ENCODE data around the gene ESRRA. TPM values are rescaled to one million over a fixed set of nuclear protein-coding genes. Genes with fewer than 3 reads are reported as not detected.
A peak's percentile ranks its signal among the peaks of the same experiment; 100 is the strongest.

The ESRRA gene
- total and polyA plus RNA-seq, 2 of the 4 experiments (the other 2 are of a cell fraction) = 10.2 to 15.0 TPM

GRCh38 chr11:64285885-64286800 lies 19.2 kb upstream of the ESRRA start (continued):
- TF ChIP-seq MAZ (IDR thresholded peaks at IDR 0.05; ENCODE audit: borderline replicate concordance, low read depth, low read length) = no peak; the same call in 1 of the 2 replicates
- no peak for TF ChIP-seq RCOR1 (IDR thresholded peaks at IDR 0.05; ENCODE audit: insufficient replicate concordance, low read length)

- Histone ChIP-seq H3K9me1 (ENCODE audit: insufficient read depth, low read length) (peaks cover 5% of the 10 kb centered on the region; the same call in 1 of the 2 replicates), H3K23ac (ENCODE audit: low read depth, low read length) (no peak overlapping the region), H2AK9ac (replicated peaks; ENCODE audit: low read depth, low read length, poor library complexity) (peak overlapping the region; percentile 99), H2BK20ac (ENCODE audit: low read depth, low read length) (no peak overlapping the region), H3K4me3 (ENCODE audit: insufficient read depth, low read depth, low read length) (no peak overlapping the region), H3K14ac (replicated peaks; ENCODE audit: low read depth, low read length) (no peak overlapping the region), H4K8ac (ENCODE audit: low read depth in 2 of 2, low read length in 2 of 2) (0 out of 4 replicates have a peak overlapping the region, but pooled peaks of 1 of the 2 experiments have one; percentile 91), H2BK120ac (ENCODE audit: low read depth, low read length) (no peak overlapping the region), H3K56ac (ENCODE audit: extremely low read depth, insufficient read depth, low read length) (no peak overlapping the region), H2AFZ (replicated peaks; ENCODE audit: low read length, poor library complexity) (peak overlapping the region; percentile 93), H3K27me3 (ENCODE audit: control insufficient read depth, insufficient read depth, low read length) (peaks cover 18% of the 10 kb centered on the region), H3K9ac (ENCODE audit: low read depth, low read length) (no peak overlapping the region), H2AK5ac (ENCODE audit: low read depth, low read length) (0 out of 2 replicates have a peak overlapping the region, but pooled peaks have one; percentile 95), H3K4me2 (ENCODE audit: low read depth, low read length) (no peak overlapping the region), H3K36me3 (ENCODE audit: control insufficient read depth, insufficient read depth, low read length) (peaks cover 4% of the 10 kb centered on the region; the same call in 1 of the 2 replicates), H4K5ac (ENCODE audit: low read depth, low read length) (no peak overlapping the region), H3K4me1 (ENCODE audit: control insufficient read depth, insufficient read depth, low read length) (peaks cover 10% of the 10 kb centered on the region), H3K18ac (ENCODE audit: low read depth, low read length) (no peak overlapping the region), H3K27ac (ENCODE audit: insufficient read depth, low read length) (no peak overlapping the region), H3K9me3 (ENCODE audit: control insufficient read depth, insufficient read depth, low read length) (no peaks in the 10 kb centered on the region), H3K4ac (ENCODE audit: low read depth, low read length) (no peak overlapping the region), H2BK15ac (ENCODE audit: low read depth, low read length) (no peak overlapping the region), H4K20me1 (ENCODE audit: insufficient read depth, low read length) (peaks cover 5% of the 10 kb centered on the region; the same call in 1 of the 2 replicates), H2BK5ac (ENCODE audit: low read depth, low read length, poor library complexity, severe bottlenecking) (no peak overlapping the region), H4K91ac (ENCODE audit: insufficient read depth, low read depth, low read length) (no peak overlapping the region), H3K79me1 (ENCODE audit: low read depth in 1 of 2, low read length in 2 of 2) (peaks cover 15 to 39% of the 10 kb centered on the region in 2 experiments)
- 80% methylated on average over 2 of the region's 9 CpGs; no CpG with 5 or more reads in 1 of the 2 experiments for WGBS, 2 experiments (ENCODE audit: extremely low coverage in 2 of 2, insufficient read length in 1 of 2)
- ChIA-PET CTCF (no interaction called here), POLR2A (ENCODE audit: unreplicated experiment) (no interaction called here)
- dilution Hi-C loops (cut with HindIII; ENCODE audit: low sequenced_read_pairs, unreplicated experiment) (no loop called here), in situ Hi-C loops (cut with MboI; ENCODE audit: low sequenced_read_pairs) (no loop called here), intact Hi-C loops (cut with micrococcal nuclease) (no loop called here)
- ATAC-seq (ENCODE audit: low read depth) (no peak), DNase-seq (no peak)
- BruUV-seq (replicated peaks) = no TSS peak
- no peak for TF ChIP-seq CHD1 (IDR thresholded peaks at IDR 0.05; ENCODE audit: low read depth, low read length)
- no peak for TF ChIP-seq RFX5 (IDR thresholded peaks at IDR 0.05; ENCODE audit: low read depth, low read length)
- TF ChIP-seq POLR2A (IDR thresholded peaks at IDR 0.05; ENCODE audit: low read depth, low read length) = no peak
- no peak for TF ChIP-seq CEBPB (IDR thresholded peaks at IDR 0.05; ENCODE audit: low read depth, low read length)
- TF ChIP-seq SMC3 (IDR thresholded peaks at IDR 0.05; ENCODE audit: low read depth, low read length) = no peak
- no peak for TF ChIP-seq NFE2L2 (IDR thresholded peaks at IDR 0.05; ENCODE audit: low read depth, low read length)
- TF ChIP-seq CTCF (conservative IDR thresholded peaks at IDR 0.05; ENCODE audit: low read depth, low read length) = no peak
- TF ChIP-seq MAFK (IDR thresholded peaks at IDR 0.05; ENCODE audit: low read depth, low read length) = no peak
- TF ChIP-seq ELK1 (IDR thresholded peaks at IDR 0.05; ENCODE audit: borderline replicate concordance, low read depth, low read length) = no peak
- no peak for TF ChIP-seq RAD21 (IDR thresholded peaks at IDR 0.05; ENCODE audit: low read length)
- no peak for TF ChIP-seq FOS (IDR thresholded peaks at IDR 0.05; ENCODE audit: low read depth, low read length)
- TF ChIP-seq RCOR1 (IDR thresholded peaks at IDR 0.05; ENCODE audit: insufficient replicate concordance, low read length) = no peak
- TF ChIP-seq MXI1 (IDR thresholded peaks at IDR 0.05; ENCODE audit: borderline replicate concordance, low read depth, low read length) = no peak
Measured at GRCh38 chr11:64286801-64287159, 18.5 kb upstream of the ESRRA start.

Data from IMR-90 (cell line).